HG03442 (cell line): ENCODE measurements around the gene NMB.
"Not testable (repeated sequence)": the region's sequence is repeated elsewhere in the genome, so short reads cannot be mapped to it uniquely, and the experiment has no call there.

ENCODE experiments used
- ATAC-seq: cut with Tn5 transposase; IDR thresholded peaks from one replicate; pipeline ENCODE4 v1.9.1; 2021; ENCODE audit warnings: mild to moderate bottlenecking, moderate library complexity; ENCODE audit not compliant: unreplicated experiment

Gene NMB

GRCh38 chr15:84657748-84658079, 285 bp downstream of the NMB start:
- no peak for ATAC-seq

- no peak for ATAC-seq
Observed at GRCh38 chr15:84656972-84657371, 1.0 kb downstream of the NMB start.

- ATAC-seq = no peak
Observed at GRCh38 chr15:84654689-84655453, 3.1 kb downstream of the NMB start.

- ATAC-seq = peak; percentile 72
Observed at GRCh38 chr15:84653910-84654688, 3.9 kb downstream of the NMB start, which contains the start of gene WDR73. WDR73 (minus strand) TSS chr15:84654283; CDS start chr15:84654274, 9 bp downstream.

GRCh38 chr15:84653584-84653909, 4.5 kb downstream of the NMB start:
- no peak for ATAC-seq

- ATAC-seq = no peak
Observed at GRCh38 chr15:84649706-84650105, 8.3 kb downstream of the NMB start.

GRCh38 chr15:84648539-84648938, 9.5 kb downstream of the NMB start:
- no peak for ATAC-seq

- no peak for ATAC-seq
Observed at GRCh38 chr15:84647726-84648125, 10.3 kb downstream of the NMB start.

- ATAC-seq = no peak
Observed at GRCh38 chr15:84645997-84646396, 12.0 kb downstream of the NMB start.

GRCh38 chr15:84645496-84645895, 12.5 kb downstream of the NMB start:
- no peak for ATAC-seq

- ATAC-seq = no peak
Observed at GRCh38 chr15:84643838-84644237, 14.2 kb downstream of the NMB start.

GRCh38 chr15:84642640-84643039, 15.4 kb downstream of the NMB start:
- ATAC-seq = not testable (repeated sequence)

- not testable (repeated sequence) for ATAC-seq
Observed at GRCh38 chr15:84641871-84642270, 16.1 kb downstream of the NMB start.

- ATAC-seq = no peak
Observed at GRCh38 chr15:84638103-84638502, 19.9 kb downstream of the NMB start.

- no peak for ATAC-seq
Observed at GRCh38 chr15:84634228-84634837, 23.7 kb downstream of the NMB start.

GRCh38 chr15:84633311-84634227, 24.4 kb downstream of the NMB start:
- ATAC-seq = peak; percentile 38

GRCh38 chr15:84631706-84632272, 26.2 kb downstream of the NMB start:
- ATAC-seq = no peak

GRCh38 chr15:84629033-84629432, 29.0 kb downstream of the NMB start:
- ATAC-seq = no peak

GRCh38 chr15:84625123-84625522, 32.9 kb downstream of the NMB start:
- no peak for ATAC-seq

- no peak for ATAC-seq
Observed at GRCh38 chr15:84624359-84624758, 33.6 kb downstream of the NMB start.
